RWPE2 (cell line): ENCODE data around the gene FAM162A.
"Not testable (repeated sequence)": the region's sequence is repeated elsewhere in the genome, so short reads cannot be mapped to it uniquely, and the experiment has no call there.

Experiments
- ATAC-seq: fragments of 200-7000 bp; cut with Tn5 transposase; 3 replicates; pipeline ENCODE4 v1.9.1; 2021; ENCODE audit warnings: low read depth
- DNase-seq: peaks from one replicate; pipeline ENCODE4 v3.0.0-alpha.2; 2020; ENCODE audit warnings: low spot score
- H3K27ac ChIP-seq: fragments of 450-650 bp; 2 replicates; pipeline ENCODE4 v1.5.1; 2017; ENCODE audit warnings: mild to moderate bottlenecking; ENCODE audit not compliant: poor library complexity, severe bottlenecking
- H3K27me3 ChIP-seq: fragments of 250-450 bp; sonication (Bioruptor Pico); 2 replicates; pipeline ENCODE4 v1.5.1; 2021; ENCODE audit warnings: mild to moderate bottlenecking, moderate library complexity; ENCODE audit not compliant: insufficient read depth, poor library complexity, severe bottlenecking
- H3K36me3 ChIP-seq: fragments of 250-450 bp; sonication (Bioruptor Pico); 2 replicates; pipeline ENCODE4 v1.5.1; 2020; ENCODE audit warnings: low read depth, mild to moderate bottlenecking, moderate library complexity
- H3K4me1 ChIP-seq: fragments of 250-450 bp; sonication (Bioruptor Pico); 2 replicates; pipeline ENCODE4 v1.5.1; 2021; ENCODE audit warnings: mild to moderate bottlenecking, moderate library complexity; ENCODE audit not compliant: insufficient read depth, poor library complexity, severe bottlenecking
- H3K4me3 ChIP-seq: fragments of 250-450 bp; sonication (Bioruptor Pico); 2 replicates; pipeline ENCODE4 v1.5.1; 2021; ENCODE audit warnings: mild to moderate bottlenecking, moderate library complexity; ENCODE audit not compliant: severe bottlenecking
- H3K9me3 ChIP-seq: fragments of 250-450 bp; sonication (Bioruptor Pico); 2 replicates; pipeline ENCODE4 v1.5.1; 2021; ENCODE audit warnings: mild to moderate bottlenecking, moderate library complexity; ENCODE audit not compliant: severe bottlenecking
- CTCF ChIP-seq: fragments of 450-650 bp; IDR thresholded peaks from one replicate; pipeline ENCODE4 v1.5.1; 2017; ENCODE audit warnings: mild to moderate bottlenecking, moderate library complexity; ENCODE audit not compliant: poor library complexity, severe bottlenecking

FAM162A gene

GRCh38 chr3:122443090-122443489 lies 59.1 kb downstream of the FAM162A start:
- TF ChIP-seq CTCF: no peak
- no peaks in the 10 kb centered on the region for H3K9me3 ChIP-seq
- DNase-seq (no peak), ATAC-seq (no peak)
- H3K4me3 ChIP-seq: no peak overlapping the region
- H3K4me1 ChIP-seq: peaks cover 9% of the 10 kb centered on the region
- peaks cover 89% of the 10 kb centered on the region for H3K36me3 ChIP-seq
- H3K27me3 ChIP-seq: no peaks in the 10 kb centered on the region
- H3K27ac ChIP-seq: no peak overlapping the region

GRCh38 chr3:122443762-122444490 lies 59.9 kb downstream of the FAM162A start:
- H3K4me3 ChIP-seq, H3K9me3 ChIP-seq, ATAC-seq, H3K27ac ChIP-seq, DNase-seq, H3K4me1 ChIP-seq, H3K27me3 ChIP-seq: not testable (repeated sequence)
- H3K36me3 ChIP-seq: peaks cover 88% of the 10 kb centered on the region

GRCh38 chr3:122444491-122444887 lies 60.5 kb downstream of the FAM162A start:
- H3K27ac ChIP-seq, ATAC-seq, H3K9me3 ChIP-seq, H3K4me1 ChIP-seq, H3K27me3 ChIP-seq, DNase-seq, H3K4me3 ChIP-seq: not testable (repeated sequence)
- peaks cover 88% of the 10 kb centered on the region for H3K36me3 ChIP-seq

- not testable (repeated sequence) for ATAC-seq, DNase-seq
- H3K36me3 ChIP-seq: peaks cover 82% of the 10 kb centered on the region
Observed at GRCh38 chr3:122448218-122448617, 64.2 kb downstream of the FAM162A start.

GRCh38 chr3:122451371-122451770 lies 67.4 kb downstream of the FAM162A start:
- no peaks in the 10 kb centered on the region for H3K4me1 ChIP-seq

More at GRCh38 chr3:122448218-122448617, 64.2 kb downstream of the FAM162A start:
- not testable (repeated sequence) for H3K27ac ChIP-seq, H3K4me3 ChIP-seq, H3K27me3 ChIP-seq, H3K9me3 ChIP-seq, H3K4me1 ChIP-seq

GRCh38 chr3:122456074-122456473 lies 72.1 kb downstream of the FAM162A start:
- no peak for DNase-seq
- Histone ChIP-seq H3K27ac (no peak overlapping the region), H3K4me3 (no peak overlapping the region), H3K27me3 (no peaks in the 10 kb centered on the region), H3K9me3 (no peaks in the 10 kb centered on the region), H3K36me3 (peaks cover 85% of the 10 kb centered on the region), H3K4me1 (no peaks in the 10 kb centered on the region)
- no peak for ATAC-seq
- no peak for TF ChIP-seq CTCF

More at GRCh38 chr3:122451371-122451770, 67.4 kb downstream of the FAM162A start:
- ATAC-seq (no peak), DNase-seq (no peak)
- no peak for TF ChIP-seq CTCF
- Histone ChIP-seq H3K4me3 (no peak overlapping the region), H3K27me3 (no peaks in the 10 kb centered on the region), H3K27ac (no peak overlapping the region), H3K9me3 (no peaks in the 10 kb centered on the region), H3K36me3 (peaks cover 85% of the 10 kb centered on the region)
